ENCODE results near the gene CLPSL2.

DNA sequence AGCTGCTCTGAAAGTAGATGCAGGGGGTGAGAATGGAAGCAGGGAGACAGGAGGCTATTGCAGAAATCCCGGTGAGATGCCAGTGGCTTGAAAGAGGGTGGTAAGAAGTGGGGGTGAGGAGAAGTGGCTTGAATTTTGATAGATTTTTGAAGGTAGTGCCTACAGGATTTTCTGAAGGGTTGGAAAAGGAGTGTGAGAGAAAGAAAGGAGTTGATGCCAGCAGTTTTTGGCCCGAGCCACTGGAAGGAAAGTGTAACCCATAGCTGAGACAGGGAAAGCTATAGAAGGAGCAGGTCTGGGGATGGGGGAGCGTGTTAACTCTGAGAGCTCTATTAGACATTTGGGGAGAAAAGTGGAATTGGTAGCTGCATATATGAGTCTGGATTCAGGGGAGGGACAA, 29.9 kb upstream of the CLPSL2 start:
- no peak for TF ChIP-seq EZH2 (IDR thresholded peaks at IDR 0.05; ENCODE audit: borderline replicate concordance)
- TF ChIP-seq, protein P1, sequence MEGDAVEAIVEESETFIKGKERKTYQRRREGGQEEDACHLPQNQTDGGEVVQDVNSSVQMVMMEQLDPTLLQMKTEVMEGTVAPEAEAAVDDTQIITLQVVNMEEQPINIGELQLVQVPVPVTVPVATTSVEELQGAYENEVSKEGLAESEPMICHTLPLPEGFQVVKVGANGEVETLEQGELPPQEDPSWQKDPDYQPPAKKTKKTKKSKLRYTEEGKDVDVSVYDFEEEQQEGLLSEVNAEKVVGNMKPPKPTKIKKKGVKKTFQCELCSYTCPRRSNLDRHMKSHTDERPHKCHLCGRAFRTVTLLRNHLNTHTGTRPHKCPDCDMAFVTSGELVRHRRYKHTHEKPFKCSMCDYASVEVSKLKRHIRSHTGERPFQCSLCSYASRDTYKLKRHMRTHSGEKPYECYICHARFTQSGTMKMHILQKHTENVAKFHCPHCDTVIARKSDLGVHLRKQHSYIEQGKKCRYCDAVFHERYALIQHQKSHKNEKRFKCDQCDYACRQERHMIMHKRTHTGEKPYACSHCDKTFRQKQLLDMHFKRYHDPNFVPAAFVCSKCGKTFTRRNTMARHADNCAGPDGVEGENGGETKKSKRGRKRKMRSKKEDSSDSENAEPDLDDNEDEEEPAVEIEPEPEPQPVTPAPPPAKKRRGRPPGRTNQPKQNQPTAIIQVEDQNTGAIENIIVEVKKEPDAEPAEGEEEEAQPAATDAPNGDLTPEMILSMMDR (IDR thresholded peaks at IDR 0.05; ENCODE audit: poor library complexity), result no peak

All from hepatocyte (in vitro differentiated cells).